ENCODE data around the gene LSM7.

The LSM7 gene
- 4.6 to 21.7 (median 12.7) reads per million in 18 experiments for total RNA-seq

DNA sequence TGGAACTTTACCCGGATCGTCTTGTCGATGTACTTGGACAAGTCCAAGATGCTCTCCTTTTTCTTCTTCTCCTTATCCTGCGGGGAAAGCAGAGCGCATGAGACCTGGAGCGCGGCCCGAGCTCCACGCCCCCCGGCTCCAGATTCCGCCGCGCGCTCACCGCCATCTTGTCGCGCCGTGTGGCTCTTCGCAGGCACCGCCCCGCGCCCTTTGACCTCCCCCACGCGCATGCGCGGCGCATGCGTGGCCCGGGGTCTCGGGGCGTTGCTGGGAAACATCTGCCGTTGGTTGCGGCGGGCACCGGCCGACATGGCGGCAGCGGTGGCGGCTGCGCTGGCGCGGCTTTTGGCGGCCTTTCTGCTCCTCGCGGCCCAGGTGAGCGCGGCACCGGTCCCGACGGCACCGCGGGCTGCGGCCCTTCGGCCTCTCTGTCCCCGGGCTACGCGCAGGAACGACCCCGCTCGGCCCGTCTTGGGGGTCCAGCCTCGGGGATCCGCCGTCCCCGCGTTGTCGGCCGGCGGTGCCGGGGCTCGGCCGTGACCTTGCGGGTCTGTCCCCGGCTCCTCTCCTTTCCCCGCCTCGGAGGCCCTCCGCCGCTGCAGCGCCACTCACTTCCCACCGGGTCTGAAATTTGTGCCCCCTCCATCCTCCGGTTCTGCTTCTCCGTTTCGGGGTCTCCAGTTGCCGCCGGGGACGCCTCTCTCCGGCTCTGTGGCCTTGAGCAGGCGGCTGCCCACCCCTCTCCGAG, at the start of gene LSM7, which contains the start of gene SPPL2B:
LSM7 (minus strand) TSS at position 186 of the 748 bp plus-strand sequence; CDS start at position 166, 20 bp downstream.
SPPL2B (plus strand) TSS at position 284 of the 748 bp plus-strand sequence; CDS start at position 310, 26 bp downstream.
- DNase-seq: peak; percentile 94 to 95

GRCh38 chr19:2376784-2377519, 48.6 kb upstream of the LSM7 start:
- no peak for DNase-seq

GRCh38 chr19:2375353-2376121, 47.2 kb upstream of the LSM7 start:
- DNase-seq: no peak

DNA sequence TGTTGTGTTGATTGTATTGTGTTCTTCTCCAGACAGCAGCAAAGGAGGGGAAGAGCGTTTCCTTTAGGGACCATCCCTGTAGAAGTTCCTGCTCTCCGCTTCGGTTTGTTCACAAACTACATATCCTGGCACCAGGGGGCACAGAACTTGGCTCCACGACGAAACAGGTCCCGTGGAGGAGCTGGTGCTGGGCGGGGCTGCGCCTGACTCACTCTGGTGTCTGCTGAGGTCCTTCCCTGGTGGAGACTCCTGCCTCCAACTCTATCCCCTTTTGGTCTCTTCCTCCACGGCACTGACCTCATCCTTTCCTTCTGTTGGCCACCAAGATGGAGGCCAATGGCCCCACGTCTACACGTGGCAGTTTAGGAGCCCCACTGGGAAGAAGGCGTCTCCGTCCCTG, 46.4 kb upstream of the LSM7 start:
- no peak for DNase-seq

DNA sequence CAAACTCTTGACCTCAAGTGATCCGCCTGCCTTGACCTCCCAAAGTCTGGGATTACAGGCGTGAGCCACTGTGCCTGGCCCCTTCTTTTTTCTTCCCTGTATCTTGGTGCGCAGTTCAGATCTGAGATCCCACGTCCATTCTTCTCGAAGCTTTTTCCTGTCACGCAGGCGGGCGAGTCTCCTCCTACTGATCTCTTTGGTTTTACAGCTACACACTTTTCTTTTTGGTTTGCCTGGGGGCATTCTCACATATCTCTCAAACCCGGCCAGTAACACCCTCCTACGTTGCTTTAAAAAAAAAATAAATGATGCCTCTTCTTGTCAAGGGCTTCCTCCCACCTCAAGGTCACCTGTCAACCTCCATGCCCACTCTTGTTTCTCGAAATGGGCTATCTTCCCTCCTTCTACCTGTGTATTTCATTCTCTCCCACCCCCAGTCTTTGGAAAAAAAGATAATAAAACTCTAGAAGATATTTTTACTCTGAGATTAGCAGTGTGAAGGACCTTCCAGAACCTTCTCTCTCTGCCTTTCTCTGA, 43.8 kb upstream of the LSM7 start:
- DNase-seq: no peak

GRCh38 chr19:2371656-2372055, 43.3 kb upstream of the LSM7 start:
- DNase-seq: peak; percentile 22 to 57

- no peak for DNase-seq
Measured at GRCh38 chr19:2365201-2365970, 37.0 kb upstream of the LSM7 start.

DNA sequence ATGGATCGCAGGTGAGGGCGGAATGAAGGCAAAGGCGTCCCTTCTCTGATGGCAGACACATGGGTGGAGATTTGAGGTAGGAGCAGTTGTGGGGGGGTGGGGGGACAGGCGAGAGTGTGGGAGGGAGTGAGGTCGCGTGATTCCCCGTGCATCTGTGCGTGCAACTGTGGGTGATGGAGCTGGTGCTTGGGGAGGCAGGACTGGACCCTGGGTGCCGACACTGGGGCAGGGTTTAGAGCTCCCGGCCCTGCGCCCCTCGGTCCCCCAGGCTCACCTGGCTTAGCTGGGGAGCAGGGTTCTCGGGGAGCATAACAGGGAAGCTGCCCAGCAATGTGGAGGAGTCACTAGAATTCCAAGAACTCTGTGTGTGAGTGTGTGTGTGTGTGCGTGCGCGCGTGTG, 35.0 kb upstream of the LSM7 start:
- no peak for DNase-seq

DNA sequence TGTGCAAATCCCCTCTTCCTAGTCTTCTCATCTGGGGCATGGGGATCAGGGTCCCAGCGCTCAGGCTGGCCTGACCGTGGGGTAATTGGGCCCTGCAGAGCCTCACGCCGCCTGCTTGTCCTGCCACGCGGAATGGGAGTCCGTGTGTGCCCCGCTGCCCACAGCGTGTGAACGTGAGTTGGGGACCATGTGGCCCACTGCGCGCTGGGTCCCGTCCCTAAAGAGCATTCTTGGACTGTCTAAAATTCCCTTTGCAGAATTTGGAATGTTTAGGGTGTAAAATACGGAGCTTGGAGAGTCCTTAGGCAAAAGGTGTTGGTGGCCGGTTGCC, 34.5 kb upstream of the LSM7 start:
- DNase-seq: no peak

DNA sequence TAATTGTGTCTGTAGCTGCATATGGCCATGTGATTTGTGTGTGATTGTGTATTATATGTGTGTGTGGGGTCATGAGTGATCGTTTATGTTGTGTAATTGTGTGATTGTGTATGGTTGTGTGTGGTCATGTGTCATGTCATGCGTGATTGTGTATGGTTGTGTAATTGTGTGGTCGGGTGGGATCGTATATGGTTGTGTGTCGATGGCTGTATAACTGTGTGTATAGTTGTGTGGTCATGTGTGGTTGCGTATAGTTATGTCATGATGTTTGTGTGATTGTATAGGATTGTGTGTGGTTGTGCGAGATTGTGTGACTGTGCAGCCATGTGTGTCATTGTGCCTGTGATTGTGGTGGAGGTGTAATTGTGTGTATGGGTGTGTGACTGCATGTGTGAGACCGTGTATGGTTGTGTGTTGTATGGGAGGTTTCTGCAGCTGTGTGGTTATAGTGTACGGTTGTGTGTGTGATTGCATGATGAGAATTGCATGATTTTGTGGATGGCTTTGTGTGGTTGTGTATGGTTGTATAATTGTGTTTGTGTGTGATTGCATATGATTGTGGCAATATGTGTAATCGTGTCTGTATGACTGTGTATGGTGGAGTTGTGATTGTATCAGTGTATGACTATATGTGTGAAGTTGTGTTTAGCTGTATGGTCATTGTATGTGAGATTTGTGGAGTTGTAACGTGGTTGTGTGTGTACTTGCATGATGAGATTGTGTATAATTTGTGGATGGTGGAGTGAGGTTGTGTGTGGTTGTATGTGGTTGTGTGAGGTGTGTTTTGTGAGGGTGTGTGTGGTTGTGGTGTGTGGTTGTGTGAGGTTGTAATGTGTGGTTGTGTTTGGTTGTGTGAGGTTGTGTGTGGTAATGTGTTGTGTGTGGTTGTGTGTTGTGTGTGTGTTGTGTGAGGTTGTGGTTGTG, 33.9 kb upstream of the LSM7 start:
- no peak for DNase-seq

GRCh38 chr19:2361246-2362045, 33.1 kb upstream of the LSM7 start:
- no peak for DNase-seq

- DNase-seq: no peak
Measured at GRCh38 chr19:2360833-2361232, 32.4 kb upstream of the LSM7 start.

- no peak for DNase-seq
Measured at GRCh38 chr19:2359992-2360685, 31.8 kb upstream of the LSM7 start, which contains the start of gene TMPRSS9. Gene TMPRSS9 (plus strand): TSS chr19:2360265. CDS start chr19:2389786, 29,521 bp downstream.

DNA sequence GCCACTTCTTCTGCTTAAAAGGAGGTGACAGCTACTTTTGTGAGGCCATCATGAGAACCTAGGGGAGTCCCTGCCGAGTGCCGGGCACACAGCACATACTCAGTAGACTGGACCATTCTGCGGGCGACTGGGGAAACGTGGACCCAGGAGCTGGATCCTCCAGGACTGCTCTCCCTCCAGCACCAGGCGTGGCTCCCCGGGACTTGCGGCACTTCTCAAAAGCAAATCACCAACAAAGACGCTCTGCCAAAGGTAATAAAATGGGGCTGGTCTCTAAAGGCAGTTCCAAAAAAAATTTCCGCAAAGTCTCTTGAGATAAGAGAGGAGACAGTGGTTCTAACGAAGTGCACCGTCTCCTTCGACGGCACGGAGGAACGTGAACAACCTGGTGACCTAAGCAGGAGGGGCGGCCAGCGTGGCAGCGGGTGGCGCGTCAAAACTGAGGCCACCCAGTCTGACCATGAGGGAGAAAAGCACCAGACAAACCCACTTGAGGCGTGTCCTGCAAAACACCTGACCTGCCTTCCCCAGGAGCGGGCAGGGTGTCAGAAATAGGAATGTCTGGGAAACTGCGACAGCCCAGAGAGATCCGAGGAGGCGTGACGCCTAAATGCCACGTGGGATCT, 30.3 kb upstream of the LSM7 start:
- DNase-seq: no peak

- DNase-seq: no peak
Measured at GRCh38 chr19:2357279-2358206, 29.2 kb upstream of the LSM7 start.

- no peak for DNase-seq
Measured at GRCh38 chr19:2356036-2356646, 27.8 kb upstream of the LSM7 start.

Measured in inflammatory macrophage (primary cell).